ENCODE data around the gene CLSTN2. TPM values are rescaled to one million over a fixed set of nuclear protein-coding genes. Genes with fewer than 3 reads are reported as not detected.

Gene CLSTN2
- total and polyA plus RNA-seq, 2 of the 8 experiments (the other 6 are each of a cell fraction or from before 2014, with no cell fraction given) = 0.39 to 0.52 TPM

GRCh38 chr3:140277886-140278285, 342.9 kb downstream of the CLSTN2 start:
- H3K23me2 ChIP-seq (ENCODE audit: low read depth, low read length) = no peaks in the 10 kb centered on the region
- H4K8ac ChIP-seq (ENCODE audit: extremely low read depth, insufficient read depth, low read length) = no peak overlapping the region
- no peak overlapping the region for H2BK15ac ChIP-seq (ENCODE audit: low read length)
- no peak overlapping the region for H3K14ac ChIP-seq (ENCODE audit: insufficient read length)
- H2BK5ac ChIP-seq (ENCODE audit: low read depth, low read length) = no peak overlapping the region
- no peaks in the 10 kb centered on the region for H3K36me3 ChIP-seq (ENCODE audit: control insufficient read depth in 2 of 4, insufficient read depth in 4 of 4, low read length in 3 of 4)
- H3K9ac ChIP-seq (replicated peaks in 1 of 4; ENCODE audit: extremely low read depth in 1 of 4, low read depth in 3 of 4, low read length in 3 of 4) = no peak overlapping the region
- no peak overlapping the region for H3K56ac ChIP-seq (replicated peaks; ENCODE audit: insufficient read length, low read depth, low read length)
- POLR2A ChIA-PET (ENCODE audit: partially characterized antibody) = no interaction called here
- H3K23ac ChIP-seq (ENCODE audit: insufficient read length) = no peak overlapping the region
- CTCF ChIA-PET (ENCODE audit: partially characterized antibody) = interaction anchor here (0.9 to 4.4 kb wide), 11 partner anchors 7 to 315 kb away, joined by 3 to 28 read pairs (median 4); no protein-coding TSS in a partner anchor
- no peak overlapping the region for H4K91ac ChIP-seq (replicated peaks; ENCODE audit: insufficient read length, low read length)
- H2BK12ac ChIP-seq (ENCODE audit: low read depth, low read length) = no peak overlapping the region
- DNase-seq (ENCODE audit: low read depth in 1 of 2, low spot score in 2 of 2) (no peak), FAIRE-seq (no peak)
- no peak overlapping the region for H3K27ac ChIP-seq (ENCODE audit: low read depth, low read length)
- H4K20me1 ChIP-seq (replicated peaks in 1 of 2; ENCODE audit: control insufficient read depth in 1 of 2, insufficient read depth in 2 of 2, low read length in 2 of 2) = no peaks in the 10 kb centered on the region
- H3K4me2 ChIP-seq (ENCODE audit: insufficient read depth in 1 of 2, low read depth in 2 of 2, low read length in 2 of 2) = no peak overlapping the region
- no peak overlapping the region for H4K5ac ChIP-seq (ENCODE audit: insufficient read length, low read depth, low read length)
- no peaks in the 10 kb centered on the region for H3K27me3 ChIP-seq (replicated peaks in 1 of 4; ENCODE audit: control insufficient read depth in 3 of 4, extremely low read depth in 1 of 4, insufficient read depth in 3 of 4, low read length in 3 of 4)
- no peak overlapping the region for H3K4ac ChIP-seq (replicated peaks; ENCODE audit: insufficient read length, low read depth, low read length)
- no peak overlapping the region for H2BK120ac ChIP-seq (replicated peaks; ENCODE audit: low read depth, low read length)
- no peak overlapping the region for H2BK20ac ChIP-seq (ENCODE audit: low read length)
- H3K18ac ChIP-seq (ENCODE audit: extremely low read depth, low read length) = no peak overlapping the region
- H3K4me3 ChIP-seq (ENCODE audit: extremely low read depth in 1 of 4, insufficient read depth in 2 of 4, low read depth in 3 of 4, low read length in 4 of 4) = no peak overlapping the region
- no peaks in the 10 kb centered on the region; a peak in 1 of 7 replicates for H3K4me1 ChIP-seq (replicated peaks in 1 of 4; ENCODE audit: control insufficient read depth in 3 of 4, insufficient read depth in 4 of 4, low read length in 3 of 4)
- H3K9me3 ChIP-seq (ENCODE audit: insufficient read depth in 2 of 2, low read depth in 1 of 2, low read length in 1 of 2) = no peaks in the 10 kb centered on the region
- H3K79me2 ChIP-seq (ENCODE audit: control insufficient read depth in 1 of 2, insufficient read depth in 2 of 2, low read length in 2 of 2) = no peaks in the 10 kb centered on the region
- H2AFZ ChIP-seq (ENCODE audit: low read length) = no peak overlapping the region
- no peak overlapping the region for H2AK5ac ChIP-seq (ENCODE audit: low read depth, low read length)
- no peaks in the 10 kb centered on the region for H3K79me1 ChIP-seq (ENCODE audit: low read depth, low read length)
- 86% methylated on average over 4 of the region's 4 CpGs; no CpG with 5 or more reads in 1 of the 2 experiments for WGBS, 2 experiments (ENCODE audit: extremely low coverage in 1 of 2, insufficient coverage in 1 of 2, insufficient read length in 1 of 2, insufficient replicate concordance in 2 of 2, low coverage in 1 of 2, low lambda C conversion rate in 2 of 2, missing lambda C conversion rate in 1 of 2)
- no peak for TF ChIP-seq CREB1 (IDR thresholded peaks at IDR 0.05)
- no peak for TF ChIP-seq SRF (IDR thresholded peaks at IDR 0.05; ENCODE audit: low read depth, low read length)
- no peak for TF ChIP-seq ATF2 (IDR thresholded peaks at IDR 0.05; ENCODE audit: low read length)
- no peak for TF ChIP-seq KDM4A (IDR thresholded peaks at IDR 0.05; ENCODE audit: low read depth, low read length, severe bottlenecking)
- TF ChIP-seq RAD21 (IDR thresholded peaks at IDR 0.05 in 1 of 2, conservative IDR thresholded peaks at IDR 0.05 in 1 of 2; ENCODE audit: low read depth in 2 of 2, low read length in 2 of 2) = no peak
- no peak for TF ChIP-seq GABPA (IDR thresholded peaks at IDR 0.05; ENCODE audit: borderline replicate concordance, insufficient read depth, low read length)
- TF ChIP-seq E2F6 (IDR thresholded peaks at IDR 0.05) = no peak
- TF ChIP-seq POLR2A (IDR thresholded peaks at IDR 0.05; ENCODE audit: control extremely low read depth in 1 of 2, low read depth in 2 of 2, low read length in 2 of 2) = no peak
- TF ChIP-seq JUN (IDR thresholded peaks at IDR 0.05; ENCODE audit: low read depth, low read length) = no peak
- TF ChIP-seq CHD1 (IDR thresholded peaks at IDR 0.05; ENCODE audit: low read depth, low read length) = no peak
- TF ChIP-seq USF2 (IDR thresholded peaks at IDR 0.05; ENCODE audit: low read length) = no peak

Data from H1 (cell line).